Measurements from ENCODE around the gene METTL26. TPM values are rescaled to one million over a fixed set of nuclear protein-coding genes. Genes with fewer than 3 reads are reported as not detected.

METTL26 gene
- polyA plus RNA-seq, 2 of the 4 experiments (the other 2 are of a cell fraction), result 47.2 to 78.3 TPM

DNA sequence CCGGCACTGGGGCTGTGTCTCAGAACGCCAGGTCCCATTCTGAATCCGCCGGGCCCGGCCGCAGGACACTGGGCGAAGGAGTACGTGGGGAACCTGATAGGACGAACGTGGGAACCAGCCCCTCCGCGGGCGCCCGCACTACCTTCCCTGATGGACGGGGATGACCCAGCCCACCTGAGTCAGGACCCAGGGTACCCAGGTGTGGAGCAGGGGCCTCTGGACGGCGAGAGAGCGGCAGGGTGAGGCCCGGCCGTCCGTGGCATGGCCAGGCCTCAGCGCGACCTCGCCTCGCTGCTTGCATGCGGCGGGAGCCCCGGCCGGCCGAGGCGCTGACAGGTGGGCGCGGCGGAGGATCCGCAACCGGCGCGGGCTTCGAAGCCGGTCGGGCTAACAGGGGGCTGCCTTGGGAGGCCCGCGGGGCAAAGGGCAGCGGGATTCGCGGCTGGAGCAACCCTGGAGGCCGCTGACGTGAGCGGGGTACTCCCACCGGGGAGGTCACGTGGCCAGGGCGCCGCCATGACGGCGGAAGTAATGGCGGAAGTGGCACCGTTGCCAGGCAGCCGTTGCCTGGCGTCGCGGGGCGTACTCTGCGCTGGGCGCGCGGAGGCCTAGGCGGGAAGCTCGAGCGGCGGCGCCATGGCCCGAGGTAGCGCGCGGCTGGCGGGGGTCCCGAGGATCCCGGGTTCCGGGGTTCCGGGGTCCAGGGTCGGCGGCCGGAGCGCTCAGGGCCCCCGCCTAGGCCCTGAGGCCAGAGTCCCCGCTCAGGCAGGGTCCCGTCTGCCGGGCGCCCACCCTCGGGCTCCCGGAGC is 12.9 kb upstream of the METTL26 start, which contains the start of gene WDR90:
Gene WDR90 (plus strand): TSS at position 585 of the 809 bp plus-strand sequence. CDS start 52 bp downstream, at position 637.
- FAIRE-seq (peak; percentile 46), ATAC-seq (peak; percentile 70 to 85), DNase-seq (ENCODE audit: low read depth in 1 of 2, low spot score in 1 of 2) (peak; percentile 94)
- Histone ChIP-seq H3K9me3 (no peaks in the 10 kb centered on the region), H3K4me2 (peak within 1 kb of the TSS; percentile 93), H3K4me3 (peak within 1 kb of the TSS; percentile 79), H3K4me1 (peaks cover 43% of the 10 kb centered on the region), H3K27ac (peak within 1 kb of the TSS; percentile 90 to 99)
- POLR2A ChIA-PET, result interaction anchor here (0.6 to 1.2 kb wide), 3 partner anchors 26 to 773 kb away, joined by 3 to 6 read pairs (median 3); partner anchors contain the start of gene RHBDL1
- CTCF ChIA-PET, result interaction anchor here (1.0 to 6.1 kb wide), 14 partner anchors 11 to 78 kb away, joined by 3 to 64 read pairs (median 4); partner anchors contain the start of genes METTL26, RHOT2 and STUB1
- WGBS (ENCODE audit: missing lambda C conversion rate), result 22% methylated on average over 57 of the region's 91 CpGs
- TF ChIP-seq RCOR1 (IDR thresholded peaks at IDR 0.05; ENCODE audit: low read depth, low read length) (no peak), CHD2 (IDR thresholded peaks at IDR 0.05; ENCODE audit: low read length, partially characterized antibody) (no peak), FOSL2 (IDR thresholded peaks at IDR 0.05) (no peak), FOSL2 (CRISPR knock-in tag; IDR thresholded peaks at IDR 0.05) (0 out of 2 replicates have a peak, but pooled peaks have one; percentile 10), E2F6 (IDR thresholded peaks at IDR 0.05; ENCODE audit: borderline replicate concordance, low read depth) (peak; percentile 95), RAD21 (conservative IDR thresholded peaks at IDR 0.05 in 1 of 2, IDR thresholded peaks at IDR 0.05 in 1 of 2) (no peak), KDM1A (IDR thresholded peaks at IDR 0.05; ENCODE audit: low read depth) (peak; percentile 15; the same call in 1 of the 2 replicates), ZC3H11A (IDR thresholded peaks at IDR 0.05) (no peak), JUN (IDR thresholded peaks at IDR 0.05) (peak in 1 of 2 experiments; percentile 78; a peak in 3 of 5 replicates), MAFK (IDR thresholded peaks at IDR 0.05; ENCODE audit: partially characterized antibody) (no peak), MAZ (IDR thresholded peaks at IDR 0.05; ENCODE audit: borderline replicate concordance, low read depth, low read length) (no peak), RNF2 (IDR thresholded peaks at IDR 0.05; ENCODE audit: borderline replicate concordance, low read depth) (peak; percentile 92), HDAC2 (IDR thresholded peaks at IDR 0.05) (0 out of 2 replicates have a peak, but pooled peaks have one; percentile 46), KDM5A (IDR thresholded peaks at IDR 0.05) (no peak), ESRRA (IDR thresholded peaks at IDR 0.05; ENCODE audit: borderline replicate concordance, low read length) (no peak), BCL3 (IDR thresholded peaks at IDR 0.05) (no peak), RFX5 (IDR thresholded peaks at IDR 0.05) (peak; percentile 94), POLR2A (IDR thresholded peaks at IDR 0.05; ENCODE audit: low read length) (peak; percentile 57), EHF (CRISPR knock-in tag; IDR thresholded peaks at IDR 0.05) (peak; percentile 95), HOXB5 (CRISPR knock-in tag; IDR thresholded peaks at IDR 0.05) (peak; percentile 96), ZSCAN20 (CRISPR knock-in tag; IDR thresholded peaks at IDR 0.05) (0 out of 2 replicates have a peak, but pooled peaks have one; percentile 45), PBX3 (IDR thresholded peaks at IDR 0.05) (peak; percentile 72), ZNF302 (CRISPR knock-in tag; IDR thresholded peaks at IDR 0.05) (no peak)
- TF ChIP-seq, protein P1, sequence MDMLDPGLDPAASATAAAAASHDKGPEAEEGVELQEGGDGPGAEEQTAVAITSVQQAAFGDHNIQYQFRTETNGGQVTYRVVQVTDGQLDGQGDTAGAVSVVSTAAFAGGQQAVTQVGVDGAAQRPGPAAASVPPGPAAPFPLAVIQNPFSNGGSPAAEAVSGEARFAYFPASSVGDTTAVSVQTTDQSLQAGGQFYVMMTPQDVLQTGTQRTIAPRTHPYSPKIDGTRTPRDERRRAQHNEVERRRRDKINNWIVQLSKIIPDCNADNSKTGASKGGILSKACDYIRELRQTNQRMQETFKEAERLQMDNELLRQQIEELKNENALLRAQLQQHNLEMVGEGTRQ (IDR thresholded peaks at IDR 0.05), result peak; percentile 96
- TF ChIP-seq, protein P2, sequence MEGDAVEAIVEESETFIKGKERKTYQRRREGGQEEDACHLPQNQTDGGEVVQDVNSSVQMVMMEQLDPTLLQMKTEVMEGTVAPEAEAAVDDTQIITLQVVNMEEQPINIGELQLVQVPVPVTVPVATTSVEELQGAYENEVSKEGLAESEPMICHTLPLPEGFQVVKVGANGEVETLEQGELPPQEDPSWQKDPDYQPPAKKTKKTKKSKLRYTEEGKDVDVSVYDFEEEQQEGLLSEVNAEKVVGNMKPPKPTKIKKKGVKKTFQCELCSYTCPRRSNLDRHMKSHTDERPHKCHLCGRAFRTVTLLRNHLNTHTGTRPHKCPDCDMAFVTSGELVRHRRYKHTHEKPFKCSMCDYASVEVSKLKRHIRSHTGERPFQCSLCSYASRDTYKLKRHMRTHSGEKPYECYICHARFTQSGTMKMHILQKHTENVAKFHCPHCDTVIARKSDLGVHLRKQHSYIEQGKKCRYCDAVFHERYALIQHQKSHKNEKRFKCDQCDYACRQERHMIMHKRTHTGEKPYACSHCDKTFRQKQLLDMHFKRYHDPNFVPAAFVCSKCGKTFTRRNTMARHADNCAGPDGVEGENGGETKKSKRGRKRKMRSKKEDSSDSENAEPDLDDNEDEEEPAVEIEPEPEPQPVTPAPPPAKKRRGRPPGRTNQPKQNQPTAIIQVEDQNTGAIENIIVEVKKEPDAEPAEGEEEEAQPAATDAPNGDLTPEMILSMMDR (IDR thresholded peaks at IDR 0.05), result no peak
- TF ChIP-seq, protein P3, sequence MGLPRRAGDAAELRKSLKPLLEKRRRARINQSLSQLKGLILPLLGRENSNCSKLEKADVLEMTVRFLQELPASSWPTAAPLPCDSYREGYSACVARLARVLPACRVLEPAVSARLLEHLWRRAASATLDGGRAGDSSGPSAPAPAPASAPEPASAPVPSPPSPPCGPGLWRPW (IDR thresholded peaks at IDR 0.05), result no peak
- TF ChIP-seq, protein P4, sequence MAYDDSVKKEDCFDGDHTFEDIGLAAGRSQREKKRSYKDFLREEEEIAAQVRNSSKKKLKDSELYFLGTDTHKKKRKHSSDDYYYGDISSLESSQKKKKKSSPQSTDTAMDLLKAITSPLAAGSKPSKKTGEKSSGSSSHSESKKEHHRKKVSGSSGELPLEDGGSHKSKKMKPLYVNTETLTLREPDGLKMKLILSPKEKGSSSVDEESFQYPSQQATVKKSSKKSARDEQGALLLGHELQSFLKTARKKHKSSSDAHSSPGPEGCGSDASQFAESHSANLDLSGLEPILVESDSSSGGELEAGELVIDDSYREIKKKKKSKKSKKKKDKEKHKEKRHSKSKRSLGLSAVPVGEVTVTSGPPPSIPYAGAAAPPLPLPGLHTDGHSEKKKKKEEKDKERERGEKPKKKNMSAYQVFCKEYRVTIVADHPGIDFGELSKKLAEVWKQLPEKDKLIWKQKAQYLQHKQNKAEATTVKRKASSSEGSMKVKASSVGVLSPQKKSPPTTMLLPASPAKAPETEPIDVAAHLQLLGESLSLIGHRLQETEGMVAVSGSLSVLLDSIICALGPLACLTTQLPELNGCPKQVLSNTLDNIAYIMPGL (CRISPR knock-in tag; IDR thresholded peaks at IDR 0.05; ENCODE audit: borderline replicate concordance), result peak; percentile 77
- TF ChIP-seq, protein P5, sequence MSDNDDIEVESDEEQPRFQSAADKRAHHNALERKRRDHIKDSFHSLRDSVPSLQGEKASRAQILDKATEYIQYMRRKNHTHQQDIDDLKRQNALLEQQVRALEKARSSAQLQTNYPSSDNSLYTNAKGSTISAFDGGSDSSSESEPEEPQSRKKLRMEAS (IDR thresholded peaks at IDR 0.05), result peak; percentile 97

Data from A549 (cell line).